Ishikawa (cell line): ENCODE data around the gene PDE6B.

Experiments used
- CEBPB ChIP-seq: IDR thresholded peaks from 2 replicates; pipeline ENCODE4 v1.6.1; 2012
- CREB1 ChIP-seq: IDR thresholded peaks from 2 replicates; pipeline ENCODE4 v1.6.1; 2012; ENCODE audit warnings: low read depth
- EGR1 ChIP-seq: IDR thresholded peaks from 2 replicates; pipeline ENCODE4 v1.6.1; 2012
- EP300 ChIP-seq: IDR thresholded peaks from 2 replicates; pipeline ENCODE4 v1.6.1; 2012; ENCODE audit warnings: borderline replicate concordance
- FOXM1 ChIP-seq: IDR thresholded peaks from 2 replicates; pipeline ENCODE4 v1.6.1; 2012; ENCODE audit warnings: low read depth, borderline replicate concordance
- MAX ChIP-seq: IDR thresholded peaks from 2 replicates; pipeline ENCODE4 v1.6.1; 2012
- NFIC ChIP-seq: IDR thresholded peaks from 2 replicates; pipeline ENCODE4 v1.6.1; 2012
- RAD21 ChIP-seq: IDR thresholded peaks from 2 replicates; pipeline ENCODE4 v1.6.1; 2012; ENCODE audit warnings: low read depth
- REST ChIP-seq: IDR thresholded peaks from 2 replicates; pipeline ENCODE4 v1.6.1; 2012; ENCODE audit warnings: low read depth, mild to moderate bottlenecking
- TAF1 ChIP-seq: IDR thresholded peaks from 2 replicates; pipeline ENCODE4 v1.6.1; 2012; ENCODE audit warnings: low read depth, mild to moderate bottlenecking
- TCF12 ChIP-seq: IDR thresholded peaks from 2 replicates; pipeline ENCODE4 v1.6.1; 2012; ENCODE audit warnings: low read depth
- TEAD4 ChIP-seq: IDR thresholded peaks from 2 replicates; pipeline ENCODE4 v1.6.1; 2012
- USF1 ChIP-seq: IDR thresholded peaks from 2 replicates; pipeline ENCODE4 v1.6.1; 2012
- YY1 ChIP-seq: IDR thresholded peaks from 2 replicates; pipeline ENCODE4 v1.6.1; 2012; ENCODE audit warnings: low read depth
- ZBTB7A ChIP-seq: IDR thresholded peaks from 2 replicates; pipeline ENCODE4 v1.6.1; 2012; ENCODE audit warnings: low read depth

Gene PDE6B

DNA sequence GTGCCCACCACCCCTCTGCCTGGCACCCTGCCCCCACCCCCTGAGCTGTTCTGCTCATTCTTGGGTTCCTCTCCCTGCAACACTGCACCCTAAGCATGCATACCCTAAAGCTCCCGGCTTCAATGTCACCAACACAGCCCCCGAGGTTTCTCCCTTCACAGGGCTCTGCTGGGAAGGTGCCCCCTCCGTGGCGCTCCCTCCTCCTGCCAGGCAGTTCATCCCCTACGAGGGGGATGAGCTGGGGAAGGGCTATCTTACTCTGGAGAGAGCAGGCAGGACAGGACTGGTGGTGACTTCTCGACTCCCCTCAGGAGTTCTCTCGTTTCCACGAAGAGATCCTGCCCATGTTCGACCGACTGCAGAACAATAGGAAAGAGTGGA is 42.2 kb downstream of the PDE6B start:
- TF ChIP-seq TCF12 (no peak), FOXM1 (no peak), USF1 (no peak), TEAD4 (no peak), YY1 (no peak), MAX (no peak), EGR1 (no peak), ZBTB7A (no peak), REST (no peak), CREB1 (no peak), TAF1 (no peak), CEBPB (no peak), RAD21 (no peak), EP300 (no peak), NFIC (no peak)

DNA sequence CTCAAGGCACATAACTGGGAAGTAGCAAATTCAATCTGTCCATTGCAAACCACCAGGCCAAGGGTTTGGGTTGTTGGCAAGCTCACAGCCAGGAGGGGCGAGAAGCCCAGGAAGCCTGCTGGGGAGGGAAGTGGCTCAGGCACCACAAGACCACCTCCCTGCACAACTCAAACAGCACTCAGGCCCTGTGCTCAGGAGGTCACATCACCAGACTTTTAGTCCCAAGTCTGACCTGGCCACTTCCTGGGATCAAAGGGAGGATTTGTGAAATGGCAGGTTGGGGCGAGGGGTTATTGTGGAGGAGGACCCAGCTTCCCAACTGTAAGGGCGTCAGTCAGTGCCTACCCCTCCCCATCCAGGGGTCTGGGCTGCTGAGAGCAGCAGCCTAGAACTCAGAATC is 46.4 kb downstream of the PDE6B start:
- TF ChIP-seq MAX (no peak), TCF12 (no peak), CEBPB (no peak), FOXM1 (no peak), TEAD4 (no peak), NFIC (no peak), CREB1 (no peak), ZBTB7A (no peak), TAF1 (no peak), RAD21 (no peak), EP300 (no peak), YY1 (no peak), REST (no peak), USF1 (no peak), EGR1 (no peak)

DNA sequence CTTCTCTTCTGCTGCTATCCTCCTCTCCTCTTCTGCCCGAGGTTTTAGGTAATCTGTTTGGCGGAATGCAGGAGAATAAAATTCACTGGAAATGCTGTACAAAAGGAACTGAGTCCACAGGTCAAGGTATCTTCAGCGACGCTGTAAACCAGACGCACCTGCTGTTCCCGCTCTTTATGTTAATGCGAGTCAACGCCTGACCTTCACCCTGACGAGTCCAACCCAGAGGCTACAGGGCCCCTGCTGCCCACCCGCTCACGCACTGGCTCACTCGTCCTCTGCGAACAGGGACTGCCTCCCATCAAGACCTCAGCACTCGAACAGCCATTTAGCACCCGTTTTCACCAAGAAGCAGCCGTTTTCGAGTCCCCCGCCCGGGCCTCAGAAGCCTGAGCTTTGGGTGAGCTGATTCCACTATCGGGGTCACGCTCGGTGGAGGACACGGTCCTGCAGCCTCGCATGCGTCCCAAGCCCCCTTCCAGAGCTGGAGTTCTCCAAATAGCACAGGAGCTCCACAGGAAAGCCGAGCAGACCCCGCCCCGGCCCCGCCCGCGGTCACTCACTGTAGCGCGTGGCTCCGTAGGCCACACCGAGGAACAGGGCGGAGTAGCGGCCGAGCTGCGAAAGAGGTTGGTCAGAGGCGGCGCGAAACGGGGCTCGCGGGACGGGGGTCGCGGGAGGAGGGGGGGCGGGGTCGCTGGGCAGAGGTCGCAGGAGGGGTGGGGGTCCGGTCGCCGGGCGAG is 48.1 kb downstream of the PDE6B start:
- no peak; the same call in 1 of the 2 replicates for TF ChIP-seq TCF12
- TF ChIP-seq TEAD4: no peak
- no peak for TF ChIP-seq USF1
- no peak for TF ChIP-seq NFIC
- TF ChIP-seq RAD21: no peak

GRCh38 chr4:674172-675035 is 49.0 kb downstream of the PDE6B start, which contains the start of the genes ATP5ME and MYL5:
ATP5ME (minus strand) TSS chr4:674276; CDS start chr4:674247, 29 bp downstream.
MYL5 (plus strand) TSS chr4:674542; CDS start chr4:678027, 3,485 bp downstream.
- TF ChIP-seq EGR1: peak; percentile 90
- no peak for TF ChIP-seq REST
- no peak for TF ChIP-seq NFIC
- peak; percentile 67 for TF ChIP-seq MAX
- TF ChIP-seq CEBPB: no peak
- no peak for TF ChIP-seq EP300
- peak; percentile 76 for TF ChIP-seq TAF1
- peak; percentile 54; the same call in 1 of the 2 replicates for TF ChIP-seq RAD21
- TF ChIP-seq FOXM1: no peak
- peak; percentile 98 for TF ChIP-seq ZBTB7A
- peak; percentile 59; the same call in 1 of the 2 replicates for TF ChIP-seq CREB1
- peak; percentile 89 for TF ChIP-seq USF1
- no peak for TF ChIP-seq TEAD4
- no peak for TF ChIP-seq TCF12
- TF ChIP-seq YY1: peak; percentile 94
